ENCODE results near the gene SSTR4. TPM values are rescaled to one million over a fixed set of nuclear protein-coding genes. Genes with fewer than 3 reads are reported as not detected.

The SSTR4 gene
- total RNA-seq, 4 donors from 2014 or later: not detected

GRCh38 chr20:23010096-23010495 lies 25.0 kb upstream of the SSTR4 start:
- no peaks in the 10 kb centered on the region for H3K27me3 ChIP-seq
- H3K4me3 ChIP-seq: no peak overlapping the region
- H3K36me3 ChIP-seq: no peaks in the 10 kb centered on the region
- H3K9me3 ChIP-seq: no peaks in the 10 kb centered on the region
- H3K27ac ChIP-seq: no peak overlapping the region
- no peaks in the 10 kb centered on the region for H3K4me1 ChIP-seq
- TF ChIP-seq POLR2A (IDR thresholded peaks at IDR 0.05): no peak
- no peak for TF ChIP-seq CTCF (IDR thresholded peaks at IDR 0.05)
- DNase-seq: no peak

- no peaks in the 10 kb centered on the region for H3K36me3 ChIP-seq
- H3K27ac ChIP-seq: no peak overlapping the region
- TF ChIP-seq POLR2A (IDR thresholded peaks at IDR 0.05): no peak
- no peak for TF ChIP-seq CTCF (IDR thresholded peaks at IDR 0.05)
Measured at GRCh38 chr20:23011008-23011721, 23.9 kb upstream of the SSTR4 start.

GRCh38 chr20:23013429-23013828 lies 21.7 kb upstream of the SSTR4 start:
- H3K4me3 ChIP-seq: no peak overlapping the region
- H3K36me3 ChIP-seq: no peaks in the 10 kb centered on the region
- no peaks in the 10 kb centered on the region for H3K27me3 ChIP-seq
- H3K27ac ChIP-seq: no peak overlapping the region
- TF ChIP-seq CTCF (IDR thresholded peaks at IDR 0.05) (no peak), POLR2A (IDR thresholded peaks at IDR 0.05) (no peak)
- no peaks in the 10 kb centered on the region for H3K4me1 ChIP-seq
- no peak for DNase-seq
- H3K9me3 ChIP-seq: no peaks in the 10 kb centered on the region

More at GRCh38 chr20:23011008-23011721, 23.9 kb upstream of the SSTR4 start:
- DNase-seq: no peak
- H3K4me3 ChIP-seq: no peak overlapping the region
- no peaks in the 10 kb centered on the region for H3K4me1 ChIP-seq
- H3K9me3 ChIP-seq: no peaks in the 10 kb centered on the region
- no peaks in the 10 kb centered on the region for H3K27me3 ChIP-seq

- H3K4me3 ChIP-seq: no peak overlapping the region
- no peaks in the 10 kb centered on the region for H3K9me3 ChIP-seq
- TF ChIP-seq CTCF (IDR thresholded peaks at IDR 0.05): no peak
- TF ChIP-seq POLR2A (IDR thresholded peaks at IDR 0.05): no peak
- no peaks in the 10 kb centered on the region for H3K4me1 ChIP-seq
- H3K27me3 ChIP-seq: no peaks in the 10 kb centered on the region
- no peaks in the 10 kb centered on the region for H3K36me3 ChIP-seq
- DNase-seq: no peak
- no peak overlapping the region for H3K27ac ChIP-seq
Measured at GRCh38 chr20:23017516-23017915, 17.6 kb upstream of the SSTR4 start.

GRCh38 chr20:23018432-23018831 lies 16.7 kb upstream of the SSTR4 start:
- H3K9me3 ChIP-seq: no peaks in the 10 kb centered on the region
- no peak overlapping the region for H3K27ac ChIP-seq
- H3K4me1 ChIP-seq: no peaks in the 10 kb centered on the region
- no peaks in the 10 kb centered on the region for H3K27me3 ChIP-seq
- no peak for DNase-seq
- H3K4me3 ChIP-seq: no peak overlapping the region
- no peak for TF ChIP-seq CTCF (IDR thresholded peaks at IDR 0.05)
- TF ChIP-seq POLR2A (IDR thresholded peaks at IDR 0.05): no peak
- no peaks in the 10 kb centered on the region for H3K36me3 ChIP-seq

All from Peyer's patch (tissue), 4 donors.